HG02588 (cell line): ENCODE measurements around the gene CYP46A1.

Experiments used
- ATAC-seq: cut with Tn5 transposase; IDR thresholded peaks from one replicate; pipeline ENCODE4 v1.9.1; 2021; ENCODE audit warnings: mild to moderate bottlenecking, moderate library complexity; ENCODE audit not compliant: unreplicated experiment

Gene CYP46A1

GRCh38 chr14:99741227-99741976 is 57.3 kb downstream of the CYP46A1 start:
- no peak for ATAC-seq

GRCh38 chr14:99742074-99742473 is 58.0 kb downstream of the CYP46A1 start:
- ATAC-seq = no peak

GRCh38 chr14:99742509-99743487 is 58.7 kb downstream of the CYP46A1 start:
- ATAC-seq = no peak

GRCh38 chr14:99744199-99744872 is 60.2 kb downstream of the CYP46A1 start:
- no peak for ATAC-seq

GRCh38 chr14:99744873-99745224 is 60.8 kb downstream of the CYP46A1 start:
- no peak for ATAC-seq

- ATAC-seq = no peak
These were observed 61.3 kb downstream of the CYP46A1 start for GRCh38 chr14:99745307-99745951.

GRCh38 chr14:99747167-99747566 is 63.1 kb downstream of the CYP46A1 start:
- ATAC-seq = no peak

- ATAC-seq = no peak
These were observed 63.7 kb downstream of the CYP46A1 start for GRCh38 chr14:99747582-99748330.

- no peak for ATAC-seq
These were observed 64.4 kb downstream of the CYP46A1 start for GRCh38 chr14:99748529-99748928.

- ATAC-seq = no peak
These were observed 65.0 kb downstream of the CYP46A1 start for GRCh38 chr14:99749142-99749541.

GRCh38 chr14:99749763-99750715 is 65.9 kb downstream of the CYP46A1 start:
- no peak for ATAC-seq

- ATAC-seq = no peak
These were observed 66.8 kb downstream of the CYP46A1 start for GRCh38 chr14:99750746-99751450.

- ATAC-seq = no peak
These were observed 67.7 kb downstream of the CYP46A1 start for GRCh38 chr14:99751539-99752485.

GRCh38 chr14:99752486-99753121 is 68.5 kb downstream of the CYP46A1 start:
- no peak for ATAC-seq

- ATAC-seq = no peak
These were observed 69.4 kb downstream of the CYP46A1 start for GRCh38 chr14:99753225-99754140.
